Activated CD4-positive, alpha-beta T cell treated with anti-CD3 and anti-CD28 coated beads, Interleukin-2, amount 50 U/mL, for 16 hours (primary cell): Measurements from ENCODE around the gene SCARF2.
"Not testable (repeated sequence)": the region's sequence is repeated elsewhere in the genome, so short reads cannot be mapped to it uniquely, and the experiment has no call there.

Experiments
- DNase-seq: peaks from one replicate; pipeline ENCODE4 v3.0.0-alpha.2; 2020

Gene SCARF2

GRCh38 chr22:20427104-20427944 lies 10.3 kb downstream of the SCARF2 start:
- DNase-seq: no peak

- DNase-seq: no peak
Measured at GRCh38 chr22:20426259-20426615, 11.4 kb downstream of the SCARF2 start.

- no peak for DNase-seq
Measured at GRCh38 chr22:20425566-20426258, 11.9 kb downstream of the SCARF2 start.

- peak; percentile 27 for DNase-seq
Measured at GRCh38 chr22:20424932-20425565, 12.6 kb downstream of the SCARF2 start.

GRCh38 chr22:20424568-20424931 lies 13.1 kb downstream of the SCARF2 start:
- DNase-seq: no peak

- DNase-seq: no peak
Measured at GRCh38 chr22:20423906-20424551, 13.6 kb downstream of the SCARF2 start.

GRCh38 chr22:20423008-20423905 lies 14.4 kb downstream of the SCARF2 start:
- DNase-seq: no peak

GRCh38 chr22:20422271-20423007 lies 15.2 kb downstream of the SCARF2 start:
- DNase-seq: no peak

- DNase-seq: no peak
Measured at GRCh38 chr22:20421507-20421874, 16.1 kb downstream of the SCARF2 start.

GRCh38 chr22:20420157-20420842 lies 17.3 kb downstream of the SCARF2 start:
- no peak for DNase-seq

- DNase-seq: no peak
Measured at GRCh38 chr22:20419664-20419951, 18.0 kb downstream of the SCARF2 start.

- DNase-seq: peak; percentile 66
Measured at GRCh38 chr22:20418211-20418788, 19.3 kb downstream of the SCARF2 start.

- not testable (repeated sequence) for DNase-seq
Measured at GRCh38 chr22:20415699-20416098, 21.9 kb downstream of the SCARF2 start.

GRCh38 chr22:20415241-20415640 lies 22.4 kb downstream of the SCARF2 start:
- not testable (repeated sequence) for DNase-seq

GRCh38 chr22:20414450-20414849 lies 23.2 kb downstream of the SCARF2 start:
- DNase-seq: no peak

- no peak for DNase-seq
Measured at GRCh38 chr22:20414059-20414440, 23.6 kb downstream of the SCARF2 start.

GRCh38 chr22:20413217-20414058 lies 24.2 kb downstream of the SCARF2 start:
- no peak for DNase-seq

- DNase-seq: no peak
Measured at GRCh38 chr22:20412474-20413216, 25.0 kb downstream of the SCARF2 start.

GRCh38 chr22:20409385-20409784 lies 28.2 kb downstream of the SCARF2 start:
- DNase-seq: not testable (repeated sequence)
